ENCODE results near the gene TMPRSS4.

TMPRSS4 gene

GRCh38 chr11:118104491-118104890 lies 27.6 kb downstream of the TMPRSS4 start:
- no peaks in the 10 kb centered on the region for H4K20me1 ChIP-seq (ENCODE audit: insufficient read depth, low read length)
- no peaks in the 10 kb centered on the region for H3K4me1 ChIP-seq (ENCODE audit: low read length)
- H3K27ac ChIP-seq (ENCODE audit: low read length) = no peak overlapping the region
- H3K27me3 ChIP-seq (ENCODE audit: low read depth, low read length) = peaks cover 3% of the 10 kb centered on the region; the same call in 1 of the 2 replicates
- no peaks in the 10 kb centered on the region for H3K36me3 ChIP-seq (replicated peaks; ENCODE audit: low read depth, low read length)
- H3K4me3 ChIP-seq (ENCODE audit: low read length) = no peak overlapping the region
- H3K9me3 ChIP-seq (ENCODE audit: insufficient read depth, low read length) = no peaks in the 10 kb centered on the region
- no peak for TF ChIP-seq EZH2phosphoT487 (IDR thresholded peaks at IDR 0.05; ENCODE audit: low read depth)
- TF ChIP-seq, protein P1, sequence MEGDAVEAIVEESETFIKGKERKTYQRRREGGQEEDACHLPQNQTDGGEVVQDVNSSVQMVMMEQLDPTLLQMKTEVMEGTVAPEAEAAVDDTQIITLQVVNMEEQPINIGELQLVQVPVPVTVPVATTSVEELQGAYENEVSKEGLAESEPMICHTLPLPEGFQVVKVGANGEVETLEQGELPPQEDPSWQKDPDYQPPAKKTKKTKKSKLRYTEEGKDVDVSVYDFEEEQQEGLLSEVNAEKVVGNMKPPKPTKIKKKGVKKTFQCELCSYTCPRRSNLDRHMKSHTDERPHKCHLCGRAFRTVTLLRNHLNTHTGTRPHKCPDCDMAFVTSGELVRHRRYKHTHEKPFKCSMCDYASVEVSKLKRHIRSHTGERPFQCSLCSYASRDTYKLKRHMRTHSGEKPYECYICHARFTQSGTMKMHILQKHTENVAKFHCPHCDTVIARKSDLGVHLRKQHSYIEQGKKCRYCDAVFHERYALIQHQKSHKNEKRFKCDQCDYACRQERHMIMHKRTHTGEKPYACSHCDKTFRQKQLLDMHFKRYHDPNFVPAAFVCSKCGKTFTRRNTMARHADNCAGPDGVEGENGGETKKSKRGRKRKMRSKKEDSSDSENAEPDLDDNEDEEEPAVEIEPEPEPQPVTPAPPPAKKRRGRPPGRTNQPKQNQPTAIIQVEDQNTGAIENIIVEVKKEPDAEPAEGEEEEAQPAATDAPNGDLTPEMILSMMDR (IDR thresholded peaks at IDR 0.05; ENCODE audit: low read depth, low read length) = no peak
- no peak overlapping the region for H3K9ac ChIP-seq (ENCODE audit: low read length)
- no peak overlapping the region for H2AFZ ChIP-seq (ENCODE audit: low read depth, low read length)
- no peak overlapping the region for H3K4me2 ChIP-seq (ENCODE audit: low read length)
- no peaks in the 10 kb centered on the region for H3K79me2 ChIP-seq (ENCODE audit: low read length)

GRCh38 chr11:118105657-118106305 lies 28.9 kb downstream of the TMPRSS4 start:
- H3K9ac ChIP-seq (ENCODE audit: low read length) = no peak overlapping the region
- no peaks in the 10 kb centered on the region for H3K36me3 ChIP-seq (replicated peaks; ENCODE audit: low read depth, low read length)
- no peaks in the 10 kb centered on the region for H3K27me3 ChIP-seq (ENCODE audit: low read depth, low read length)
- no peaks in the 10 kb centered on the region for H3K4me1 ChIP-seq (ENCODE audit: low read length)
- H3K9me3 ChIP-seq (ENCODE audit: insufficient read depth, low read length) = no peaks in the 10 kb centered on the region
- H2AFZ ChIP-seq (ENCODE audit: low read depth, low read length) = no peak overlapping the region
- H3K4me3 ChIP-seq (ENCODE audit: low read length) = no peak overlapping the region
- H3K79me2 ChIP-seq (ENCODE audit: low read length) = no peaks in the 10 kb centered on the region
- TF ChIP-seq, protein P1 (IDR thresholded peaks at IDR 0.05; ENCODE audit: low read depth, low read length) = no peak
- no peak for TF ChIP-seq EZH2phosphoT487 (IDR thresholded peaks at IDR 0.05; ENCODE audit: low read depth)
- H3K27ac ChIP-seq (ENCODE audit: low read length) = no peak overlapping the region
- H3K4me2 ChIP-seq (ENCODE audit: low read length) = no peak overlapping the region
- H4K20me1 ChIP-seq (ENCODE audit: insufficient read depth, low read length) = no peaks in the 10 kb centered on the region

- Histone ChIP-seq H3K27me3 (ENCODE audit: low read depth, low read length) (no peaks in the 10 kb centered on the region), H3K79me2 (ENCODE audit: low read length) (no peaks in the 10 kb centered on the region), H3K4me2 (ENCODE audit: low read length) (no peak overlapping the region), H3K36me3 (replicated peaks; ENCODE audit: low read depth, low read length) (no peaks in the 10 kb centered on the region), H3K27ac (ENCODE audit: low read length) (no peak overlapping the region), H3K9ac (ENCODE audit: low read length) (no peak overlapping the region), H4K20me1 (ENCODE audit: insufficient read depth, low read length) (no peaks in the 10 kb centered on the region), H3K4me1 (ENCODE audit: low read length) (no peaks in the 10 kb centered on the region), H3K4me3 (ENCODE audit: low read length) (no peak overlapping the region), H3K9me3 (ENCODE audit: insufficient read depth, low read length) (no peaks in the 10 kb centered on the region), H2AFZ (ENCODE audit: low read depth, low read length) (no peak overlapping the region)
- TF ChIP-seq EZH2phosphoT487 (IDR thresholded peaks at IDR 0.05; ENCODE audit: low read depth) = no peak
- TF ChIP-seq, protein P1 (IDR thresholded peaks at IDR 0.05; ENCODE audit: low read depth, low read length) = no peak
Observed at GRCh38 chr11:118106789-118107335, 30.0 kb downstream of the TMPRSS4 start.

DNA sequence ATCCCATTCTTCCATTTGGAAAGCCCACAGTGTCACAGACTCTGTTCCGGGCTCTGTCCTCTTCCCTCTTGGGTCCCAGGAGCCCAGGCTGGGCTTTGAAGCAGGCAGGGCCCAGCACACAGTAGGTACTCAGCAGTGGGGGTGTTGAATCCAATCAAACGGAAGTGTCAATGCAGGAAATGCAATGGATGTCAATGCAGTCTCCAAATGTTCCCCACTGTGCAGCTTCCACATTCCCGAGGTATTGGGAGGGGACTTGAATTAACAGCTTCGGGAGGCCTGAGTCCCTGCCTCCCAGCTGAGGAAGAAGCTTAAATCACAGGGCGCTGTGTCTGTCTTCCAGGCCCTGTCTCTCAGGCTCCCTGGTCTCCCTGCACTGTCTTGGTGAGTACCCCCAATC lies 31.6 kb downstream of the TMPRSS4 start:
- TF ChIP-seq, protein P1 (IDR thresholded peaks at IDR 0.05; ENCODE audit: low read depth, low read length) = no peak
- TF ChIP-seq EZH2phosphoT487 (IDR thresholded peaks at IDR 0.05; ENCODE audit: low read depth) = no peak
- no peak overlapping the region for H3K9ac ChIP-seq (ENCODE audit: low read length)
- H3K79me2 ChIP-seq (ENCODE audit: low read length) = no peaks in the 10 kb centered on the region
- no peak overlapping the region for H3K4me3 ChIP-seq (ENCODE audit: low read length)
- H3K27ac ChIP-seq (ENCODE audit: low read length) = no peak overlapping the region
- no peaks in the 10 kb centered on the region for H3K9me3 ChIP-seq (ENCODE audit: insufficient read depth, low read length)
- H3K27me3 ChIP-seq (ENCODE audit: low read depth, low read length) = no peaks in the 10 kb centered on the region
- H4K20me1 ChIP-seq (ENCODE audit: insufficient read depth, low read length) = no peaks in the 10 kb centered on the region
- no peak overlapping the region for H2AFZ ChIP-seq (ENCODE audit: low read depth, low read length)
- no peaks in the 10 kb centered on the region for H3K36me3 ChIP-seq (replicated peaks; ENCODE audit: low read depth, low read length)
- H3K4me2 ChIP-seq (ENCODE audit: low read length) = no peak overlapping the region
- H3K4me1 ChIP-seq (ENCODE audit: low read length) = no peaks in the 10 kb centered on the region

Measured in OCI-LY3 (cell line).